ENCODE results near the gene RHBDF1.
"Not testable (repeated sequence)": the region's sequence is repeated elsewhere in the genome, so short reads cannot be mapped to it uniquely, and the experiment has no call there.

RHBDF1 gene

GRCh38 chr16:58491-59439, 13.7 kb downstream of the RHBDF1 start:
- no peak for DNase-seq (ENCODE audit: low read depth)

DNA sequence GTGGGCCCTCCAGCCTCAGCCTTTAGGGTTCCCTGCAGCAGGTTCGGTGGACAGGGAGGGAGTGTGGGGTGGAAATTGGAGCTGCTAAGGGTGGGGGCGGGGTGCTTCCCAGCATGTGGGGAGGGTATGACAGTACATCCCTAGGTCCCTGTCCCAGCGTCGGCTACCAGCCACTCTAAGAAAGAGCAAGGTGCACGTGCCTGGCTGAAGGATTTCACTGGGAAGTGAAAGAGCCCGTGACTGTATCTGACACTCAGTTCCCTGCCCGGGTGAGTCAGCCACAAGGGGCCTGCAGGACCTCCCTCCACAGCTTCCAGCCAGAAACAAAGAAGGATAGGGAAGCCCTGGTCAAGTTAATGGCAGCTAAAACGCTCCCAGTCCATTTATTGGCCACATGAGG, 14.7 kb downstream of the RHBDF1 start:
- DNase-seq (ENCODE audit: low read depth): peak; percentile 67

- DNase-seq (ENCODE audit: low read depth): no peak
Observed at GRCh38 chr16:56231-56927, 16.1 kb downstream of the RHBDF1 start.

DNA sequence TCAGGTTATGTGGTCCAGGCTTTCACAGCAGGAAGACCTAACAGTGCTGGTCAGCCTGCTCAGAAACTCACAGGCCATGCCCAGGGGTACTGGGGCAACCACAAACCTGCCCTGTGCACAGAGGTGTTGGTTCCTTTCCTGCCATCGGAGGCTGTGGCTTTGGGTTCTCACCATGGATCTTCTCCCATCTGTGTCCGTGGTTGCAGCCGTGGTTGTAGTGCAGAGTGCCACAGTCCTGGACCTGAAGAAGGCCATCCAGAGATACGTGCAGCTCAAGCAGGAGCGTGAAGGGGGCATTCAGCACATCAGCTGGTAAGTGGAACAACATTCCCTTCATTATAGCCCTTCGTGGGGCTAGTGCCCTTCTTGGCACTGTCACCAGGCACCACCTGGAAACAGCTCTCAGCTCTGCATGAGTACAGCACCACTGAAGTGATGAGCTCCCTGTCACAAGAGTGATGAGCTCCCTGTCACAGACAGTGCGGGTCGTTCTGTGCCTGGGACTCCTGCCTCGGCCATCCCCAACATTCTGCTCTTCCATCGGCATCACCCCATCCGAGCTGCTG, 16.8 kb downstream of the RHBDF1 start:
- DNase-seq (ENCODE audit: low read depth): no peak

- DNase-seq (ENCODE audit: low read depth): no peak
Observed at GRCh38 chr16:54237-54581, 18.2 kb downstream of the RHBDF1 start.

DNA sequence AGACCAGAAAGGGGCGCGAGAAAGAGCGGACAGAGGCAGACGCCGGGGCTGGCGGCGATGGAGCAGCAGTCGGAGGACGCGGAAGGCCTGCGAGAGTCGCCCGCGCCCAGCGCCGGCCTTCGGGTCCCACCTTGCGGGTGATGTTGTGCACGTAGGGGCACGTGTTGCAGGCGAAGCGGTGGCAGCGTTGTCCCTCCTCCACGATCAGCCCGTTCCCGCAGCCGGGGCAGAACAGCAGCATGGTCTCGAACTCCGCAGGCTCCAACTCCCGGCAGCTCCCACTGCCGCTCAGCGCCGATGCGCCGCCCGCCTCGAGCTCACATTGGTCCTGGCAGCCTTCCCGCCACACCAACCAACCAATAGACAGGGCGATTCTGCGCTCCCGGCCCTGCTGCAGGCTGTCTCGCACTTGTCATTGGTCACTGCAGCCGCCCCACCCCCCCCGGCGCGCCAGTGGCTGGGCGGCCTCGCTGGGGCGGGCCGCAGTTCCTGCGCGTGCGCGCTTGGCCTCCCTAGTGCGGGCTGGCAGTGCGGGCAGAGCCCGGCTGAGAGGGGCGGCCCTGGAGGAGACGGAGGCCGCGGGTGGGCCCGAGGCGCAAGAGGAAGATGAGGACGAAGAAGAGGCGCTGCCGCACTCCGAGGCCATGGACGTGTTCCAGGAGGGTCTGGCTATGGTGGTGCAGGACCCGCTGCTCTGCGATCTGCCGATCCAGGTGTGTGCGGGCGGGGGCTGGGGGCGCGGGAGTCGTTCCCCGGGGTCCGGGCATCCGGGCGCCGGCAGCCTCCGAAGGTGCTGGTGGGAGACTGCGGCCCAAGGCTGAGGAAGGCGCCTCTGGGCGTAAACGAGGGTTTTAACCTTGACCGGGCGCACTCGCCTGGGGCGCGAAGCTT, 18.8 kb downstream of the RHBDF1 start, which contains the start of the genes POLR3K and SNRNP25:
Gene POLR3K, minus strand, starts transcription at position 263 of the 891 bp plus-strand sequence. Its CDS starts 22 bp downstream, at position 241.
Gene SNRNP25, plus strand, starts transcription at position 483 of the 891 bp plus-strand sequence. Its CDS starts 189 bp downstream, at position 672.
- peak; percentile 96 for DNase-seq (ENCODE audit: low read depth)

DNA sequence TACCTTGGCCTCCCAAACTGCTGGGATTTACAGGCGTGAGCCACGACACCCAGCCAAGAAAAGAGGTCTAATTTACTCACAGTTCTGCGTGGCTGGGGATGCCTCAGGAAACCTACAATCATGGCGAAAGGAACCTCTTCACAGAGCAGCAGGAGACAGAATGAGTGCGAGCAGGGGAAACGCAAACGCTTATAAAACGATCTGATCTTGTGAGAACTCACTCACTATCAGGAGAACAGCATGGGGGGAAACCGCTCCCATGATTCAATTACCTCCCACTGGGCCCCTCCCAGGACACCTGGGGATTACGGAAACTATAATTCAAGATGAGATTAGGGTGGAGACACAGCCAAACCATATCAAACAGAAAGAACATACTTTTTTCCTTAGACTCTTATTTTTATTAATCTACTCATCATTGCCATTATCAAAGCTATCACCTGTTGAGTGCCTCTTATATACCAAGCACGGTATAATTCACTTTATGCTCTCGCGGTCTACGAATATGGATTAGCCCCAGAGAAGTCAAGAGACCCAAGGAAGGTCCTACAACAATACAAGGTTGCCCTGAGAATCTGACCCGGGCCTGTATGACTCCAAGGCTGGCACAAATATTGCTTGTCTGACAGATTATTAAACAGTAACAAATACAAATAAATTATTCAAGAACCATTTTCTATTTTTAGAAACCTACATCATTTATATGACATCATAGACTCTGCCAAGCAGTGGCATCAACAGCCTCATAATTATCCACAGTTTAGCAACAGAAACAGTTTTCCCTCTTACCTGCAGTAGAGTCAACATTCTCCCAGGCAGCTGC, 21.5 kb downstream of the RHBDF1 start:
- DNase-seq (ENCODE audit: low read depth): no peak

DNA sequence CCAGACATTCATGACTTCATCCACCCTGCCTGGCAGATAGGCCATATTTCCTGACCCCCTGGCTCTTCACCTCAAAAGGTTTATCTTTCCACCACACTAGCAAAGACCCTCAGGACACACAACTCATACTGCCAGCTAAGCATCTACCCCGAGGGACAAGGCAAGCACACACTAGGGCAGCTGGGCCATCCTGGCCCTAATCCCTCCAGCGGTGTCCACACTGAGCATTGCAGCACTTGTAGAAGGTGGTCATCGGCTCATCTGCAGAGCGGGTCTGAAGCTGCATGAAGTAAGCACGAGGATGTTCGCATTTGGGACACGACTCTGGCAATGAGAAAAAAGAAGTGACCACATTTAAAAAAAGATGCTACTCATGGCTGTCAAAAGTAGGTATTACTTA, 25.2 kb downstream of the RHBDF1 start:
- DNase-seq (ENCODE audit: low read depth): no peak

GRCh38 chr16:46510-46909, 25.9 kb downstream of the RHBDF1 start:
- DNase-seq (ENCODE audit: low read depth): not testable (repeated sequence)

GRCh38 chr16:45454-45853, 27.0 kb downstream of the RHBDF1 start:
- no peak for DNase-seq (ENCODE audit: low read depth)

DNA sequence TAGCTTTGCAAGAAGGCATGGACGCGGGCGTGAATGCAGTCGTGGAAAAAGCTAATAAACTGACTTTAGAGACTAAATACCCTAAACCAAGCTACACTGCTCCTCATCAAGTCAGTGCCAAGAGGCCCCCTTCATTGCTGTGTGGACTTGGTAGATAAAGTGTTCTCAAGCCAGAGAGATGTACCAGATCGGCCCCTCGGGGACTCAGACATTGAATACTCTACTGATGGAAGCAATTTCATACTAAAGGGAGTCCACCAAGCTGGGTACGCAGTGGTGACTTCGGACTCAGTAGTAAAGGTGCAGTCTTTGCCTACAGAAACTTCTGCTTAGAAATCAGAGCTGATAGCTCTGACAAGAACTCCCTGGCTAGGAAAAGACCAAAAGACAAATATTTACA, 27.8 kb downstream of the RHBDF1 start:
- DNase-seq (ENCODE audit: low read depth): no peak

DNA sequence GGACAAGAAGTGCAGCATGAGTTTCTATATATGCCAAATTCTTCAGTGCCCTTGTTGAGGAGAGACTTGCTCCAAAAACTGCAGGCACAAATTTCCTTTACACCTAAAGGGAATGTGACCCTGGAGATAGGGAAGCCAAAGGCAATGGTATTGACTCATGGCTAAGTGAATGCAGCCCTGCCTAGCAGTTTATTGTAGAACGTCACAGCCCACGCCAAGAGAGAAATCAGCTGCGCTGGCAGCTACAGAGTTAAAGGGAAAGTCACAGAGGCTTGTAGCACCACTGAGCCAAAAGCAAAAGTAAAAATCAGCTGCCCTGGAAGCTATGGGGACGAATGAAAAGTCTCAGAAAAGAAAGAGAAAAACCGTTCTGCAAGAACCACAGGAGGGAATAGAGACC, 29.1 kb downstream of the RHBDF1 start:
- DNase-seq (ENCODE audit: low read depth): no peak

DNA sequence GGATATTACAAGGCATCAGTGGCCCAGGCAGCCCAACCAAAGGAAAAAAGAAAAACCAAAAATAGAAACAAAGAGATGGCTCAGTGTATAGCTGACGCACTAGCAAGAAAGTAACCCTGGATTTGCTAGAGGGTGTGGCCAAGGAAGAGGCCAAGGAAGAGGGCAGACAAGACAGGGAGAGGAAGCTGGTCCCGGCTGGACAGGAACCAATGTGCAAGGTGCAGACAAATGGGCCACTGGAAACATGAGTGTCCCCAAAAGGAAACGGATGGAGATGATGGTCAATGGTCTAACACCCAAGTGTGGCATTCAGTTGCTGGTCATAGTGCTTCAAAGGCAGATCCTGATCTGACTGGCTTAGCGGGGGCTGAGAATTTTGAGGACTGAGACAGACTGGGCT, 29.7 kb downstream of the RHBDF1 start:
- DNase-seq (ENCODE audit: low read depth): no peak

DNA sequence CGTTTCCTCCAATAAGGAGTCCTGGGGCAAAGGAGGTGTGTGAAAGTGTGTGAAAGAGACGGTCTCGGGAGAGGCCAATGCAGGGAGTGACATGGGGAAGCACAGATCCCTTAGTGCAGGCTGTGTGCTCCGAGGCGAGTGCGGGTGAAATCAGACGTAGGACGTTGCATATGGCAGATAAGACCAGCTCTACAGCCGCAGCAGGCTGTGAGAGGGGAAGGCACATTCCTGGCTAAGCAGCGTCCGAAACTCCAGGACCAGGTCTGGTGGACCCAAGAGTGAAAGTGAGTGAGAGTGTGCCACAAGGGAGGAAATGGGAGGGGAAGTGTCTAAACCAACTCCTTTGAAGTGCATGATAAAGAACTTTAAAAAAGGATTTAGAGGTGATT, 30.4 kb downstream of the RHBDF1 start:
- DNase-seq (ENCODE audit: low read depth): no peak

DNA sequence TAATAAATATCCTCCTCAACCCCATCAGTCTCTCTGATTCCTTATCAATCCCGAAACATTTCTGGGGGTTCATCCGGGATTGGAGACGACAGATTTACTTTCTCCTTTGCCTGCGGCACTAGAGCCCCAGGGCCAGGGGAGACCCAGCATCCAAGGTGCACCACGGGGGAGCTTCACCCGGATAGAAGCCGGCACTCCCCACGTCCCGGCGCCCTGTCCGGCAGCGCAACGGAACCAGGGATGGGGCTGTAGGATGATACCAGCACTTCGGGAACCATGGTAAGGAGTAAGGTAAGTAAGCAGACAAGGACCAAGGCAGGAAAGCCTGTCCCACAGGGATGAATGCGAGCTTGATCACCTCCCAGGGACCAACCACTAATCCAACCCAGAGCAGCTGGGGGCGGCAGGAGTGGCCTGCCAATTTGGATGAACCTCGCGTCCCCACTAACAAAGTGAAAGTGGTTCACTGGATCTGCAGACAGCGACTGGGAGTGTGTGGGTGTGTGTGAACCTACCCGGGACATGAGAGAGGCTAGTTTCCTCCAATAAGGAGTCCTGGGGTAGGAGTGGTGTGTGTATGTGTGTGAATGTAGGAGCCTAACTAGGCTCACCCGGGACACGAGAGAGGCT, 30.9 kb downstream of the RHBDF1 start:
- DNase-seq (ENCODE audit: low read depth): no peak

DNA sequence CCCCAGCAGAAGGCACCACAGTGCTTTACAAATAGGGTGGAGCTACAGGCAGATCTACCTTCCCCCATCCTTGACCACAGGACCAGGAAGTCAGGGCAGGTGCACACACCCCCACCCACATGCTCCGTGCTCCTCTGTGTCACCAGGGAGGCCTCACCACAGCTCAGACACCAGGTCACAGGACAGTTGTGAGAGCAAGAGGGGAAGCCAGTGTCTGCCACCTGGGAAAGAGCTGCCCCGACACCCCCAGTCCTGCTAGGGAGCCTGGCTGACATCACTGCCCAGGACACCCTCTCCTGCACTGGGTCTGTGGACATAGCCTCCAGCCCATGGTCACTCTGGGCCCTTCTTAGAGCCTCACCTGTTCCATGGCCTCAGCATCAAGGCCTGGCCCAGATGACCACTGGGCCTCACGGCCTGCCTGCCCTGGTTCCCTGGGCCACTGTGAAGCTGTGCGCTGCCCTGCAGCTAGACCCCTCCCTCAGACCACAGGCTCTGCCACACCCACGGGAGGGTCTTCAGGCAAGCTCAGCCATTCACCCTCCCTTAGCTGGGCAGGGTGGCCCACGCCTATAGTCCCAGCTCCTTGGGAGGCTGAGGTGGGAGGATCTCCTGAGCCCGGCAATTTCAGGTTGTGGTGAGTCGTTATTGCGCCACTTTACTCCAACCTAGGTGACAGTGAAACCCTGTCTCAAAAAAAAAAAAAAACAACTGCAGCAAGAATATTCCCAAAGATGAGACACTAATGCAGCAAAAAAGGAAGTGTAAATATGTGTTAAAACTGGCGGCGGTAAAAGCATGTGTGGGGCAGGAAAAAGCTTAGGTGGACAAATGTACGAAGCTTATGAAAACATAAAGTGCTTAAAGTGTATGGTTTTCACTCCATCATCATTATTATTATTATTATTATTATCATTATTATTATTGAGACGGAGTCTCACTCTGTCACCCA, 33.2 kb downstream of the RHBDF1 start:
- no peak for DNase-seq (ENCODE audit: low read depth)

- DNase-seq (ENCODE audit: low read depth): not testable (repeated sequence)
Observed at GRCh38 chr16:38206-38605, 34.2 kb downstream of the RHBDF1 start.

DNA sequence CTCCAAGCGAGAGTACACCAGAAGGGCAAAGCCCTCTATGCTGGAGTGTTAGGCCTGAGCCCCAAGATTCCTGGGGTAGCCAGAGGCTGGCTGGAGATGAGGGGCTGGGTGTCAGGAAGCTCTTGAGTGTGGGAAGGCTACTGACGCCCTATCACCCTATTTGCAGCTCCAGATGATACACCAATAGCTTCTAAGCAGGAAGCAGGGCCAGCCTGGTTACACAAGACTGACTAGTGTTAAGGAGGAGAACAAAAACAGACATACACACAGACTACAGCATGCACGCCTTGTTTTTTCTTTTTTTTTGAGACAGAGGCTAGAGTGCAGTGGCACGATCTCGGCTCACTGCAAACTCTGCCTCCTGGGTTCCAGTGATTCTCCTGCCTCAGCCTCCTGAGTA, 34.9 kb downstream of the RHBDF1 start:
- DNase-seq (ENCODE audit: low read depth): no peak

DNA sequence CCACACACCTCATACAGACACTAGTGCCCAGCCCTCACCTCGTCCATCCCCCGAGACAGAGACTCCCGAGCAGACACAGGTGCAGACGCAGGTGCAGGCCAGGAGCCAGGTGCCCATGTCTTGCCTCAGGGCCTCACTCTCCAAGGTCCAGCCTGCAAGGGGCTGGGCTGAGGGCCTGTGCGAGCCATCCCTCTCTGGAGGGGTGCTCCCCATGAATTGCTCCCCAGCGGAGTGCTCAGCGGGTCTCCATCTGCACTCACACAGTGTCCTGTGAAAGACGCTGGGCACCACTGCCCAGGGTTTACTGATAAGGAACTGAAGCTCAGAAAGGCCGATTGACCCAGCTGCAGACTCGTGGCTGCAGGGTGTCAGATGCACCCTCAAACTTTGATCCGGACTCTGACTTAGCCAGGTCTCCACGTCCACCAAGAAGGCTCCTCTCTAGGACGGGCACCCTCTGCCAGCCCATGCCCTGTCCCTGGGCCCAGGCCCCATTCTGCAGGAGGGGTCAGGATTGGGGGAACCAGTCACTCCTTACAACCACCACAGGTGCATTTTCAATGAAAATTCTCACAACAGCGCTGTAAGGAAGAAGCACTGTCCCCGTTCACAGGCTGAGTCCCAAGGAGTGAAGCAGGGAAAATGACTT, 36.0 kb downstream of the RHBDF1 start:
- DNase-seq (ENCODE audit: low read depth): no peak

All from ELR (cell line).